NCI-H774 (cell line): ENCODE measurements around the gene TMEM175.

Experiments
- DNase-seq: peaks from one replicate; lab custom pipeline; 2025; lab: John Stamatoyannopoulos, UW

TMEM175 gene

DNA sequence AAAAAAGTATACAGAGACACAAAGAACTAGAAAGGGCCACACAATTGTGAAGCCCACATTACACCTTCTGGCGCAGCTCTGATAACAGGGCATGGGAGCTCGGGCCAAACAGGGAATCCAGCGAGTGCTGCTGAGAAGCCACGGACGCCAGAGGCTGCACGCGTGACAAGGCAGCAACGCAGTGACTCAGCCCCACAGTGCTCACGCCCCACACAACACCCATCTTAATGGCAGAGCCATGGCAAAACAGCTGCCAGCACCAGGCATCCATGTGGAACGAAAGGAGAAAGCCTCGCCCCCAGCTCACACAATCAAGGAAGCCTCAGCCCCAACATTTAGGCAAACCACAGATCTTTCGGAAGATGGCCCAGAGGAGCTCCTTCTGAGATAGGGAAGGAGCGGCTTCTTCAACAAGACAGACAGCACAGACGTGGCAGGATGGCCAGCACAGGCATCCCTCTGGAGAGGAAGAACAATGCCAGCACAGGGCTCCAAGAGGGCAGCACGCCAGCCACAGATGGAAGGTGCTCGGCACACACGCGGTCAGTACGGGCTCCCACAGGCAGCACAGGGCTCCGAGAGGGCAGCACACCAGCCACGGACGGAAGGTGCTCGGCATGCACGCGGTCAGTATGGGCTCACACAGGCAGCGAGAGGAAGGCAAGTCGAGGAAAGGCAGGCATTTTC lies 33.2 kb upstream of the TMEM175 start:
- DNase-seq = no peak

DNA sequence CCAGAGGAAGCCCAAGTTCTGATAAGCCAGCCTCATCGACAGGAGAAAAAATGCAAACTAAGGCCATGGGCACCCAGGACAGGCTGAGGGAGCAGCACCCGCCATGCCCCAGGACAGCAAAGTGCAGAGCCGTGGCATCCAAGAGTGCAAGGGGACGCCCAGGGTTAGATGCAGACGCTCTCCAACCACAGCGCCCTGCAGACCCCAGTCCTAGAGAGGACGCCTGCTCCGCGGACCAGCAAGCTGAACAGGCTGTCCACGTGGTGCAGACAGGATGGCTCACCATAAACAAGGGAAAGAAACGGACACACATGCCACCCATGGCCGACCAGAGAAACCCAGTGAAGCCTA lies 32.7 kb upstream of the TMEM175 start:
- DNase-seq = no peak

DNA sequence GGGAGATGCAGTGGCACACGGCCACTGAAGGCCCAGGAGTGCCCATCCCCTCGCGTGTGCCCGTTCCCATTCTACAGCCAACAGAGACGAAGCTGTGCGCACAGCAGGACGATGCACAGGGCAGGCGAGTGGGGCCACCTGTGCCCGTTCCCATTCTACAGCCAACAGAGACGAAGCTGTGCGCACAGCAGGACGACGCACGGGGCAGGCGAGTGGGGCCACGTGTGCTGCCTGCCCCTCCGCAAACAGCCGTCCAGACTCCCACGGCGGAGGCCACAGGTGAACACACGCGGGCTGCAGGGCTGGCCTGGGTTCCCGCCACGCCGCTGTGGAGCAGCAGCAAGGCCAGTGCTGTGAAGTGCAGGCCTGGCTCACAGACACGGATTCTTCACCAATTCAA lies 32.2 kb upstream of the TMEM175 start:
- DNase-seq = no peak

DNA sequence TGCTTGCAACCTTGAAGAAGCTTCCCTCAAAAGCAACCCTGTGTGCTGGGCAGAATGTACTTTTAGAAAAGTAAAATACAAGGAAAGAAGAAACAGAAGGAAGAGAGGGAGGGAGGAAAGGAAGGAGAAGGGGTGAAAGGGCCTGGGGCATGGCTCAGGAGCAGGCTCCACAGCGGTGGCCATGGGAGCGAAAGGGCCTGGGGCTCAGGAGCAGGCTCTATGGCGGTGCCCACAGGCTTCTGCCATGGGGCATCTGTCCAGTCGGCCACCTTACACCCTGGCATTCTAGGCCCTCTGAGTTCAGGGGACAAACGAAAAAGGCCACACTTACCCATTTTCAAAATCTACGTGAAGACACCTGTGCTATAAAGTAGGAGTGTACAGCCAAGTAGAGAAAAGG lies 31.5 kb upstream of the TMEM175 start:
- DNase-seq = no peak

DNA sequence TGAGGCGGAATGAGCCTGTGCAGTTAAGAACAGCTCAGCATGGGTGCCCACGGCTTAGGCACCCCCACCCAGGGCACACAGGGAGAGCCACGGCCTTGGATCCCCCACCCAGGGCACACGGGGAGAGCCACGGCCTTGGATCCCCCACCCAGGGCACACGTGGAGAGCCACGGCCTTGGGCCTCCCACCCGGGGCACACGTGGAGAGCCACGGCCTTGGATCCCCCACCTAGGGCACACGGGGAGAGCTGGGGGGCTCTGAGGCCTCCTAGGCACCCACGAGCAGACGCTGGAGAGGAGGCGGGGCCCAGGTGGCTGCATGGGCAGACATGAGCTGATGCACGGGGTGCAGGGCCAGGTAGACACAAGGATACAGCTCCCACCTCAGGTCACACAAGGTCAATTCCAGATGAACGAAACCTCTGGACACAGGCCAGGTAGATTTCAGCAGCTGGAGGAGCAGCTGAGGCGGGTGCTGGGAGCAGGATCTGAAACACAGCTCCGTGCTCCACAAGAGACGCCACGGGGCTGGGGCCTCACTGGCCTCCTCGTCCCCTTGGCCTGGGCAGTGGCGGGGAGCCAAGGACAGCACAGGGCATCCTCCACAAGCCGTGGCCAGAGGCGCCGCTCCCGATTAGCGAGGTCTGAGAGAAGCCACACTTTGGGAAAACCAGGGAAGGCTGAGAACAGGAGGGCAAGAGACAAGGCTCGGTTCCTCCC lies 30.9 kb upstream of the TMEM175 start:
- DNase-seq = no peak

DNA sequence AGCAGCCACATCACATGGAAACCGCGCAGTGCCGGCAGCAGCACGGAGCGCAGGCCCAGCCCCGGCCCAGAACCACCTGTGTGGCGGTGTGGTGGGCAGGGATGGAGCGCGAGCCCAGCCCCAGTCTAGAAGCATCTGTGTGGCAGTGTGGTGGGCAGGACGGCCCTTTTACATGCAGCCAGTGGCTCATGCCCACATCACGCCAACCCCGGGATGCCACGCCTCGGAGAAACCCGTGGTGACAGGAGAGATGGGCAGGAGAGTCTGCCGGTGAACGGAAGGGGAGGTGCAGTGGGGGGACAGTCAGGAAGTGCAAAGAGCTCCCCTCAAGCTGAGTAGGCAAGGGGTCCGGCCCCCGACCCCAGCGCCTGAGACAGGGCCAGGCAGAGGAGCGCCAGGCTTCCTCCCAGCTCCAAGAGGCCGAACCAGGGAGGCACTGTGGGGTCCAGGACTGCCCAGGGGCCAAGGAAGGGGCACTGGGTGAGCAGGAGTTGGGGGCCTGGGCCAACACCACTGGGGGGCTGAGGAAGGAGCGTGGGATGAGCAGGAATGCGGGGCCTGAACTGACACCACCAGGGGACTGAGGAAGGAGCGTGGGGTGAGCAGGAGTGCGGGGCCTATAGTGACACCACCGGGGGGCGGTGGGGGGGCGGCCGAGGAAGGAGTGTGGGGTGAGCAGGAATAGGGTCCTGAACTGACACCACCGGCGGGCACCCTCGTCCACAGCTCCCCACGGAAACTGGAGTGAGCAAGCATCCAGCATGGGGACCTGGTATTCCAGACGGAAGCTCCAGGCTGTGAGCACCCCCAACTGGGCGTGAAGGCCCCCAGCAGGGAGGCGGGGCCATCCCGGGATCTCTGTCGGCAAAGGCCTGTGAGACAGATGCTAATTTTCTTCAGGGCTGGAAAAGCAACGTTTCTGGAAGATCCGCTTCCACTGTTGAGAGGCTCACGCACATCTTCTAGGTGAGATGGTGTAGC lies 28.9 kb upstream of the TMEM175 start:
- DNase-seq = no peak

DNA sequence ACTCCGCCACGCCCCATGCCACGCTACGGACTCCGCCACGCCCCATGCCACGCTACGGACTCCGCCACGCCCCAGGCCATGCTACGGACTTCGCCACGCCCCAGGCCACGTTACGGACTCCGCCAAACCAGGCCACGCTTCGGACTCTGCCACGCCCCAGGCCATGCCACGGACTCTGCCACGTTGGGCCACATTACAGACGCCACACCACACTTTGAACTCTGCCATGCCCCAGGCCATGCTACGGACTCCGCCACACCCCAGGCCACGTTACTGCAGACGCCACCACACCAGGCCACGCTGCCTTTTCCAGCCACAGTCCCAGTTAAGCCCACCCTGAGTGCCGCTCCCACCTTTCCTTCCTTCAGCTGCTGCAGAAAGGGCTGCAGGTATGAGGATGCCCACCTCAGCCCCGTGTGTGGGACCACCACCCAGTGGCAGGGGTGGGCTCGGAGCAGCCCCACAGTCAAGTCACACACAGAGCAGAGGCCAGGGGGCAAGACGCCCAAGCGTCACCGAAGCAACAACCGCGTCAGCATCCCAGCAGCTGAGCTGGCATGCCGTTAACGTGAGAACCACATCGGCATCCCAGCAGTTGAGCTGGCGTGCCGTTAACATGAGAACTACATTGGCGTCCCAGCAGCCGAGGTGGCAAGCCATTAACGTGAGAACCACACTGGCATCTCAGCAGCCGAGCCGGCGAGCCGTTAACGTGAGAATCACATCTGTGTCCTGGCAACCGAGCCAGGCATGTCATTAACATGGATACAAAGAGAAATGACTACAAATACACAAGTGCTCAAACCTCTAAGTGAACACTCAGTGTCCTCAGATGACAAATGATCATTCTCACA lies 26.5 kb upstream of the TMEM175 start:
- DNase-seq = no peak

DNA sequence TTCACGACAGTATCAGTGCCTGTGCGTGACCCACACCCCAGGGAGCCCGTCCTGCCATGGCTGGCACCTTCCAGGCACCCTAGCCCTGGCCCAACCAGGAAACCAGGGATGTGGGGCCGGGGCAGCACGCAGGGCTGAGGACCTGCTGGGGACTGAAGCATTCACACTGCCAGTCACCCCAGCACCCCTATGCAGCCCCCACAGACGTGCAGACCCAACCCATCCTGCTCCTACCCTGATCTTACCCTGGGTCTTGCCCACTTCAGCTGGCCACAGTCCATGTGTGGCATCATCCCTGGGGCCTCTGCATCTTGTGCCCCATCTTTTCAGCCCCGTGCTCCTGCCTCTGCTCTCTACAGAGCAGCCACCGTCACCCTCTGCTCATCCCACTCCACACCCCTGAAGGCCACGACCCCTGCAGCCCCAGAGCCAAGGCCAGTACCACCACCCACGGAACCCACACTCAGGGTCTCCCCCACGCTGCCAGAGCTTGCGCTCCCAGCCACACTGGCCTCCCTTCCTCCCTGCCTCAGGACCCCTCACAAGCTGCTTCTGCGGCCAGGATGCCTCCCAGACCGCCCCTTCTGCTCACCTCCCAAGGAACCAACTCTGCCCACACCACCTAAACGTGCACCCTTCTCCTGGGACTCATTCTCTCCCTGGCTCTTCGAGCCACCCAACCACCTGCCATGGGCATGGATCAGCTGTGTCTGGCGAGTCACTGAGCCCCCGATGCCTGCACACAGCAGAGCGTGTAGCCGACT lies 25.7 kb upstream of the TMEM175 start:
- no peak for DNase-seq

DNA sequence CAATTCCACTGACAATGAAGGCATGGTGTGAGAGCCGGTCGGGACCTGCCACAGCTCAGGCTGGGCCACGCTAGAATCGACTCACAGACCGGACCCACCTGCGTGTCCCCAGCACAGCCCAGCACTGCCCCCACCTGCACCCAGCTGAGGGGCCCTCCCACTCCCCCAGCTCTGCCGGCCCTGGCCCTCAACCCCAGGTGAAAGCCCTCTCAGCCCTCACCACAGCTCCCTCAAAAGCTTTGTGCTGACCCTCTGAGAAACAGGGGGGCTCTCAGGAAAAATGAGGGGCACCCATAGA lies 25.2 kb upstream of the TMEM175 start:
- DNase-seq = no peak

DNA sequence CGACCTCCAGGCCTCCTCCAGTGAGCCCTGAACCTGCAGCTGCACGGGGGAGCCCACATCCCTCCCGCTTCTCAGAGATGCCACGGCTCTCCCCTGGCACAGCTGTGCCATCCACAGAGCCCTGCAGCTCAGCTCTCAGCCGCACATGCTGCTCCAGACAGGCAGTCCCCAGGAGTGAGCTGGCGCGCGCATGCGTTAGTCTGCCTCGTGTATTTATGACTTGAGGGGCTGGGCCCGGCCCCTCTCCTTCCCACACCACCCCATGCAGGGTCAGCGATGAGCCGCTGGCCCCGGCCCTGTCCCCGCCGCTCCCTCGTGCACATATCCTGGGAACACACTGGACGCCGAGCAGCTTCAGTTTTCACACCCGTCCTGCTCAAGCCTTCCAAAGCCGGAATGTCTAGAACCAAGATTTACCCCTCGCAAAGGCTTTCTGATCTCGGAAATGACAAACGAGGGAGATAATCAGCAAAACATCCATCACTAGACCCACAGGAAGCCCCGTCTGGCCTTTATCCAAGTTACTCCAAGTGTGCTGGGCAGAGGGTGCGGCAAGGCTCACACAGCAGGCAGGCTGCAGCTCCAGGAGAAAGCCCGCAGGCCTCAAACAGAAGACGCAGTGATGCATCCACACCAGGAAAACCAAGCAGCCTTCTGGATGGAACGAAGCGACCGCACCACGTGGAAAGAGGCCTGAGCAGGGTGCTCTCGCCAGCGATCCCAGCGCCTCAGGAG lies 24.4 kb upstream of the TMEM175 start:
- DNase-seq = no peak

DNA sequence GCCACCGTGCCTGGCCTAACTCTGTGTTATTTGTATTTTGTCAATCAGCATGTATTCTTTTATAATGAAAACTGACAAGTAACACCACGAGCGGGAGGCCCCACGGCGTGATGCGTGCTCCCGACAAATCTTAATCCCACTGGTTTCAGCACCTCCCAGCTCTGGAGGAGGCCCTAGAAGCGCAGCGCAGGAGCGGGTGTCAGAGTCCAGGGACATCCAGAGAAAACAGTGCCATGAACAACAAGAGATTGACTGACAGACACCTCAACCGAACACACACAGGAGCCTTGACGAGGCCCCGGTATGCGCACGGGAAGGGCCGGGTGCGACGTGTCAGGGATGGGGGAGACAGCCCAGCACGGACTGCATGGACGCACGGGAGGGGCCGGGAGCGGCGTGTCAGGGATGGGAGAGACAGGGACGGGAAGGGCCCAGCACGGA lies 23.1 kb upstream of the TMEM175 start:
- DNase-seq = no peak

DNA sequence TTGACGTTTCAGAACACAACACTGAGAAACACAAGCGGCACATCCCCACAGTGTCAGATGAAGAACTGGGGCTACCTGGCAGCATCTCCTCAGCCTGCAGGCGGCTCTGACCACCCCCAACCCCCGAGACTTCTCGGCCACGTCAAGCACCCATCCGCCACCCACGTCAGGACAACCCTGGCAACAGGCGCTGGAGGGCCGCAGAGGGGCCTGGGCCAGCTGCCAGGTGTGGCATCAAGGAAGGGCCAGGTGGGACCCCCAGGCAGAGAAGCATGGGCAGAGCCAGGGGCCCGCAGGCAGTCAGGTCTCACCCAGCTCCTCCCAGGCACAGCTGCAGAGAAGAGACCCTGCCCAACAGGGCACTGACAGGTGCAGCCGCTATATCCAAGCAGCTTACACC lies 22.4 kb upstream of the TMEM175 start:
- no peak for DNase-seq

DNA sequence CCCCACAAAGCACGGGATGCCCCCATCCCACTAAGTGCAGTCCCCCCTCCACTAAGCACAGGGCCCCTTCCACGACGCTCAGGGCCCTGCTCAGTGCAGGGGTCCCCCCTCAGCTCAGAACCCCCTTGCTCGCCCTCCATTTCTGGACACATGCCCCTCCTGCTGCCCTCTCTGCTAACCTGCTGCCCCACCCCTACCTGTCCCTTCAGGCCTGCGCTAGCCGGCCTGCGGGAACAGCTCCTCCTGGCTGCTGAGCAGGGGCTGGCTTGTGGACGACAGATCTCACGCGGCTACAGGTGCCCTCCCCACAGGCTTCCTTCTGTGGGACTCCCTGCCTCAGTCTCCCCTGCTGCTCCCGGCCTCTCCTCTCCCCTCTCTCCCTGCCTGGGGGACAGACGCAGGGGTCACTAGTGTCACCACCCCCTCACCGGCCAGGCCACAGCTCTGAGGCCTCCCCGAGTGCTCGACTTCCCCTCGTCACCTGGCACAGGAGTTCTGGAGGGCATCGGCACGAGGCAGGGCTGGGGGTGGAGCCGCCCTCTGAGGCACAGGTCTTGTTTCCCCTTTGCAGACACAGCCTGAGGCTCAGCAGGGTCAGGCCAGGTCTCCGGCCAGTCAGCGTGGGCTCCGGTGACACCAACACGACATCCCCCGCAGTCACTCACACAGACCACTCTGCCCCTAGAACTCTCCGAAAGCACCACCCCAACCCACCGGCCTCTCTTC lies 21.7 kb upstream of the TMEM175 start:
- DNase-seq = no peak

DNA sequence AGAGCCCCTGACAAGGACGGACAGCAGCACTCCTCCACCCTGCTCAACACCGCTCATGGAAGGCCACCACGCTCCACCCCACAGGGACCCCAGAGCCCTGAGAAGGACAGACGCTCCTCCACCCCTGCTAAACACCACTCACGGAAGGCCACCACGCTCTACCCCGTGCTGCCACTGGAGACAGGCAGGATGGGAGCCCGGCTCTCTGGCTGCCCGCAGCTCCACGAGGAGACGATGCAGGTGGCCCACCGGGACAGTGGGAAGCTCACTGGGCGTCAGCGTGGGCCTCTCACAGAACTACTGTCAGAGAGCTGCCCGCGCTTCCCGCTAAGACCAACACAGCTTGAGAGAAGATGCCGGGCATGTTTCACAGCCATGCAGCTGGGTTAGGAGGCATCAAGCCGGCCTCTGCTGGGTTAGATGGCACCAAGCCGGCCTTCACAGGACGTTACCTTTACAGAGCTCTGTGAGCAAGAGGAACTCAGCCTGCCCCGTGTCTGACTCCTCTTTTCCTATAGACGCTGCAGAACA lies 21.0 kb upstream of the TMEM175 start:
- DNase-seq = no peak

DNA sequence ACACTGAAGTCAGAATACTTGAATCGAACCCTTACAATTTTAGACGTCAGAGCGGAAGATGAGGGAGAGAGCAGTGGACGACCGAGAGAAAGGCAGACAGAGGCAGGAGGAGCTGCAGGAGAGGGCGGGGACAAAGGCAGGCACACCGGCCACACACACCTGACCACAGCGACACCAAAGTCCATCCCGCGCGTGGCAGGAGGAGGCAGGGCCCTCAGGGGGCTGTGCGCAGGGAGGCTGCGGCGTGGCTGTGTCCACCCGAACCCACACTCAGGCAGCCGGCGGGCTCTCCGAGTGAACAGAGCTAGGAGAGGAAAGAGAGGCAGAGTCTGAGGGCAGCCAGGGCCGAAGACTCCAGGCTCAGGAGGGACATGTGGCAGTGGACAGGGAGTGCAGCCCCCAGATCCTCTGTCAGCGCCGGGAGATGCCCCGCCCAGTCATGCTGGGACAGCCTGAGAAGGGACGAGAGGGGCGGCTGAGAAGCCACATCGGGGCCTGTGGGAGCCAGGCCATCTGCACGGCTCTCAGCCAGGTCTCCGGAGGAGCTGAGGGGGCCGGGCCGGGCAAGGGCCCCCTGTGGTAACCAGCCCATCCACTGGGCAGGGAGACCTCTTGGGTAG lies 20.3 kb upstream of the TMEM175 start:
- no peak for DNase-seq

DNA sequence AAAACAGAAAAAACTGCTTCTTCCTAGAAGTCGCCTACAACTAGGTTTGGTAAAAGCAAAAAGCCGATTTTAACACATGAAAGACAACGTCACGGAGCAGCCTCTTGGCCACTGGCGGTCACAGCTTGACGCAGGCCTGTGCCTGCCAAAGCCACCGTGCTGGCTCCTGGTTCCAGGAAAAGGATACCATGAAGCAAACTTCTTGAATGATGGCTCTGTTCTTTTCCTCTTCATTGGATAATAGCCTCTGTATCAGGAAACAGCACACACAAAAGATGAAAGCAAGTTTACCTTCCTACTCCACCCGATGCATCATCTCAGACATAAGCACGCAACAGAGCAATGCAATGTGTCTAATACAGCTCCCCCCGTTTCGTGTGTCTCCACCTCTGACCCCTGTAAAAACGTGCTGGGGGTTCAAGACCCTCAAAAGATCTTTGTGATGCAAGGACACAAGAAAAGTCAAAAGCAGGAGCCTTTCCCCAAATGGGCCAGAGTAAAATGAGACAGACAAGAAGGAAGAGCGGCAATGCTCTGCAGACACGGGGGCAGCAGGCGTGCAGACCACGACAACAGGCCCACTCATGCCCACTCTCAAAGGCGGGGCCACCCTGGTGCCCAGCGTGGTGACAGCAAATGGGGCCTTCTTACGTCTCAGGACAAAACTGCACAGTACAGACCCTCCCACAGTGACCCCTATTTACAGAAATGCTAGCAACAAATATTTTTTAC lies 19.5 kb upstream of the TMEM175 start:
- no peak for DNase-seq

DNA sequence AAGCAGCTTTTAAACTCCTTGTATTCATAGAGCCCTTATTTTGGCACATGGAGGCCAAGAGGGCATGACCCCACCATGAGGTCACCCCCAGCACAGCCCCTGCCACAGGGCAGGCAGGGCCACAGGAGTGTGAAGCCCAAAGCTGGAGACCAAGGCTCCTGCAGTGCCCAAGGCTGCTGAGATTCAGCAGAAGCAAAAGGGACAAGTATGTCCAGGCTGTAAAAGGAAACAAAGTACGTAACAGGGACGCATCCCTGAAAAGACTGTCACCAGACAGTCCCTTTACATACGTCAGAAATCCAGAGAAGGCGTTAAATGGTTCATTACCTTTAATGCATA lies 19.0 kb upstream of the TMEM175 start:
- no peak for DNase-seq

DNA sequence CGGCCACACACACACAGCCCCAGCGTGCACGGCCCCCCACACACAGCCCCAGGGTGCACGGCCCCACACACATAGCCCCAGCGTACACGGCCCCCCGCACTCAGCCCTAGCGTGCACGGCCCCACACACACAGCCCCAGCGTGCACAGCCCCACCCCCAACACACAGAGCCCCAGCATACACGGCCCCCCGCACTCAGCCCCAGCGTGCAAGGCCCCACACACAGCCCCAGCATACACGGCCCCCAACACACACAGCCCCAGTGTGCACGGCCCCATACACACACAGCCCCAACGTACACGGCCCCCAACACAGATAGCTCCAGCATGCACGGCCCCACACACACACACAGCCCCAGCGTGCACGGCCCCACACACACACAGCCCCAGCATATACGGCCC lies 17.7 kb upstream of the TMEM175 start:
- no peak for DNase-seq

DNA sequence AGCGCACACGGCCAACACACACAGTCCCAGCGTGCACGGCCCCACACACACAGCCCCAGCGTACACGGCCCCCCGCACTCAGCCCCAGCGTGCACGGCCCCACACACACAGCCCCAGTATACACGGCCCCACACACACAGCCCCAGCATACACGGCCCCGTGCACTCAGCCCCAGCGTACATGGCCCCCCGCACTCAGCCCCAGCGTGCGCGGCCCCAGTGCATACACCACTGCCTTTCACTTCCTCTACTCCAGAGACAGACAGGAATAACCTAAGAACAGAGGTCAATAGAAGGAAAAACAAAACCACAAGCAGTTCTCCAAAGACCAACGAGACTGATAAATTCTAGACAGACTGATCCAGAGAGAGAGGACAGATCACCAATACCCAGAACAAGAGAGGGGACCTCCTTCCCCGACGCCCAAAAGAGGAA lies 17.2 kb upstream of the TMEM175 start:
- no peak for DNase-seq
